Dedifferentiated amniotic fluid mesenchymal stem cell (primary cell): Measurements from ENCODE around the gene ISOC1.

ENCODE experiments used
- DNase-seq: peaks from one replicate; pipeline ENCODE4 v3.0.0-alpha.2; 2016; ENCODE audit errors: extremely low spot score

ISOC1 gene

DNA sequence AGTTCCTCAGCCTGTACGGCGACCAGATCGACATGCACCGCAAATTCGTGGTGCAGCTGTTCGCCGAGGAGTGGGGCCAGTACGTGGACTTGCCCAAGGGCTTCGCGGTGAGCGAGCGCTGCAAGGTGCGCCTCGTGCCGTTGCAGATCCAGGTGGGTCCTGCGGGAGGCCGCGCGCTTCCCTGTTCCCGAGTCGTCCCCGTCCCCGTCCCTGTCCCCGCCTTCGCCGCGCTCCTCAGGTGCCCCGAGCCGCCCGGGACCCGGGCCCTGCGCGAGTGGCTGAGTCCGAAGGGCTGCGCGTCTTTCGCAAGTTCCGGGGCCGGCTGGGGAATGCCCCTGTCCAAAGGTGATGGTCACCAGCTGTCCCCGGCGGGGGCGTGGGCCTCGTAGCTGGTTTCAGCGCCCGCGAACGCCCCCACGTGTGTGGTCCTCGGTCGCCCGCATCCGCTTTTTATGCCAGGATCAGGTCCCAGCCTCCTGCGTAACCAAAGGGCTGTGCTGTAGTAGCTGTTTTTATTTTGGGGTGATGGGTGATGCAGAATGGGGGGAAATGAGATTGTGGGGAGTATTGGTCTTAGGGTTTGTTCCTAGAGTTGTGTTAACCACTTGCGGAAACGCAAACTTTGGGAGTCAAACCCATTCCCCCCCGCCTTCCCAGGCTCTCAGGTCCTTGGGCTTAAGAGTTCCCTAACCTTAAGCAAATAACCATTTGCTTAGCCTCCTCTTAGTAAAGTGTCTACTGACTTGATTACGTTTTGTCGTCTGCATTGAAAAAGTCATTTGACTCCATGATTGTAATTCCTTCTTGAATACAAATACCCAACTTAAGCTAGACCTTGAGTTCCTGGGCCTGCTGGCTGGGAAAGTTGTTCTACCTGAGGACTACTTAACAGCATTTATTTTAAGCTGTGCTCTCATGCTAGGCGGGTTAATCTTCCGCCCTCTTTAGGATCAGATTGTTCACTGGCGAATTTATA, 663 bp downstream of the ISOC1 start:
- no peak for DNase-seq

GRCh38 chr5:129096382-129096991, 1.9 kb downstream of the ISOC1 start:
- DNase-seq, result no peak

DNA sequence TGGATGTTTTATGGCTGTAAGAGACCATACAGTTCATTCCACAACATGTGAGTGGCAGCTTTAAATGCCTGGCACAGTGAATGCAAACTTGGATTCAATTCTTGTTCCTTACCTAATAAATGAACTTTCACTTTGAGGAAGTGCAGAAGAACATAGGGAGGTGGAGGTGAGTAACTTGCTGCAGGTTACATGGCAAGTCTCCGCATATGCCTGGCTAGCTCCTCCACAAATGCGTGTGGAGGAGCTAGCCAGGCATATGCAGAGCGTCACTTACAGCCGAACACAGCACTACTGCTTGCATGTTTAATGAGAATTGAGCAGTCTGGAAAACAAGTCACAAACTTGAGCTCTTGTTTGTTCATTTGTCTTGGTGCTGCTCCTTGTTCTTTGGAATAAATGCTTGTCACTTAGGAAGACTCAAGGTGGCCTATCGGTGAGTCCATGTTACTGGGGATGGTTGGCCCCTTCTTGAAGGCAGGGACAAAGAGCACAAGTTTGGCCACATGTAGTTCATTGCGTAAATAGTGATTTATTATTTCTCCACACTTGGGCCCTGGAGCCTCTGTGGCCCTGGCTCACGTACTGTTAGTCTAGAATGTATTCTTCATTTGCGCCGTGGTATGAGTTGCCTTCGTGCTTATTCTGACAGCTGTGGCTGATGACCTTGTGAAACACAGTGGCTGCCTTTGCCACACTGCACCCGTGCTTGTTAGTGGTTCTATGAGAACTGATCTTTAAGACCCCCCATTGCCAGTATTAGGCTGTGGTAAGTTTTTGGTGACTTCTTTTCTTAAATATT, 3.1 kb downstream of the ISOC1 start:
- DNase-seq, result no peak

DNA sequence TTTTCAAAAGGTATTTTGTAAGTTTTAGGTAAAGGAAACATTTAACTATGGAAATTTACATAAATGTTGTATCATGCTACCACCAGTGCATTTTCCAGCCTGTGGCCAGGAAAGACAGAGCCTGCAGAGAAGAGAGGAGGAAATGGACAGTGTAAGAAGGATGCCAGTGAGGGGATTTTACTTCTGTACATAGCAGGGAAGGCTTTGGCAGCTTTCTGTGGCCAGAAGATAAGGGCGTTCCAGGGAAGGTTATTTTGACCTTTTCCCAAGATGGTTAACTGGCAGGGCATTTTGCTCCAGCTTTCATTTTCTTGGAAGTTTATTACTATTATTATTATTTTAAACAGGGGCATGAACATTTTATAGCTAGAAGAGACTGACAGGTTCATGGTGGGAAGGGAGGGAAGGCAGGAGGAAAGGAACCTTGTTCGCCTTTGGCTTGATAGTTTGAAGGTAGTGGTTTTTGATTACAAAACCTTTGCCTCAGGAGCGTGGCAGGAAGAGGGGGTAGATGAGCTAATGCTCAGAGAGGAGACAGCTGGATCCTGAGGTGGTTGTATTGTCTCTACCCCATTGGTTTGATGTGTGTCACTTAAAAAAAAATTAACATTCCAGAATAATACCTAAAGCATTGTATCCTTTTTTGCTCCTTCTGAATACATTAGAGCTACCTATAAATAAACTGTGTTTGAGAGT, 4.1 kb downstream of the ISOC1 start:
- DNase-seq, result no peak

DNA sequence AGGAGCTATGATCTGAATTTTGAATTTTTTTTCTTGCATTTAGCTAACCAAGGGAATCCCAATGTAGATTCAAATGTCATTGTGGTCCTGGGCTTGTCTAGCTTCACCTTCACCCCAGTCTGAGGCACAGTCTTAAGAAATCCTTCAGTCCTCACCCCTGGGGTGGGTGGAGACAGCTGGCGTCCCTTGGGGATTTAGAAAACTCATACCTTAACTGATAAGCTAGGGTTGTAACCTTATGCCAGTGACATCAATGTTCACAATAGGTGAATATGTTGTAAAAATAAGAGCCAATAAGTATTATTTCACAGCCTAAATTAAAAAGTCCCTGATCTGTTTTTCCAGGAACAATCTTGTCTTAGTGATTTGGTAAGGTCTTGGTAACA, 4.6 kb downstream of the ISOC1 start:
- no peak for DNase-seq

- no peak for DNase-seq
These were observed 7.2 kb downstream of the ISOC1 start for GRCh38 chr5:129101794-129102193.

DNA sequence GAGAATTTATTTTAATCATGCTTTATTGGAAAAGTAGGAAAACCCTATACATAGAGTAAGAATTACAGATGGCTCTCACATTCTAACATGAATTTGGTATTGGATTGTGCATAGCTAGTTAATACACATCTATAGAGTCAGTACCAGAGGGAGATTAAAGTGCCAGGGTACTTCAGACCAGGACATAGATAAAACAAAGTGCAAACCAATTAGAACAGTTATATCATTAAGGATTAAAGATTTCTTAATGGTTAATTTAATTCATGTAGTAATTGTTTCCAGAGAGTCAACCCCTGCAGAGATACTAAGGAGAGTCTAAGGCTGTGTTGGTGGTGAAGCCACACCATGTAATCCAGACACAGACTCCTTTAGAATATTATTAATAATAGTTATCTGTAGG, 8.8 kb downstream of the ISOC1 start:
- DNase-seq, result no peak

DNA sequence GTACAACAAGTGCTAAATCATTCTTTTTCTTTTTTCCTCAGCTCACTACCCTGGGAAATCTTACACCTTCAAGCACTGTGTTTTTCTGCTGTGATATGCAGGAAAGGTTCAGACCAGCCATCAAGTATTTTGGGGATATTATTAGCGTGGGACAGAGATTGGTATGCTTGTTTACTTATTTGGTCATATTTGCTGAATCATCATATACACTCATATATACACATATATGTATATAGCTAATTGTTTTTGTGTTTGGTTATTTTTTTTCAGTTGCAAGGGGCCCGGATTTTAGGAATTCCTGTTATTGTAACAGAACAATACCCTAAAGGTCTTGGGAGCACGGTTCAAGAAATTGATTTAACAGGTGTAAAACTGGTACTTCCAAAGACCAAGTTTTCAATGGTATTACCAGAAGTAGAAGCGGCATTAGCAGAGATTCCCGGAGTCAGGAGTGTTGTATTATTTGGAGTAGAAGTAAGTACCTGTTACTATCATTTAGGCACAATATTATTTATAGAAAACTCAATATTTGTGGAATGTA, 10.4 kb downstream of the ISOC1 start:
- DNase-seq, result no peak

DNA sequence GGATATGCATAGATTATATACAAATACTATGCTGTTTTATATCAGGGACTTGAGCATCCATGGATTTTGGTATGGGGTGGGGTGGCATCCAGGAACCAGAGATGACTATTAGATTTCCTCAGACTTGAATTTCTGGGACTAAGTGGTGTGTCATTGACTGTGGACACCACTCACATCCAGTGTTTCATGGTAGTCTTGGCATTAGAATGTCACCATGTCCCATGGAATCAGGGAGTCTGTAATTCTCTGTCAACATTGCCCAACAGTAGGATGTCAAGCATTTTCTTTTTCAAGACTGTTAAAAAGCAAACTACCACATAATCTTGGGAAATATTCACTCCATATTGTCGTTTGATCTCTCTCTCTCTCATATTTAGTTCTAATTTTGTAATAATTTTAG, 13.1 kb downstream of the ISOC1 start:
- no peak for DNase-seq

GRCh38 chr5:129110742-129111141, 16.2 kb downstream of the ISOC1 start:
- no peak for DNase-seq

DNA sequence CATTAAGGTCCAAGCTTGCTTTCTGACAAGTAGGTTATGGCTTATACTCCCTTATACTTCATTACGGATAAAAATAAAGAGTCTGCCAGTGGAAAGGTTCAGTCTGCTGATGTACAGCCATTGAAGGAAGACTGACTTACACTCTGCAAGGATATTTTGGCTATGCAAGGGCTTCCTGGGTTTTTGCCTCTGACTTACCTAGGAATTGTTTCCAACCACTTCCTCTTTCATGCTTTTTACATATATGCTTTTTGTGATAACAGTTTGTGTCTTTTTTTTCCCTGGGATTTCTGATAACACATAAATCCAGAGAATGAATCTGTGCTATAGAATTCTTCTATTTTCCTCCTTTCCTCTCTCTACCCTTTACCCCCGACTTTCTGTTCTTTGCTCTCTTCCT, 16.8 kb downstream of the ISOC1 start:
- DNase-seq, result no peak

GRCh38 chr5:129112295-129112694, 17.7 kb downstream of the ISOC1 start:
- no peak for DNase-seq

DNA sequence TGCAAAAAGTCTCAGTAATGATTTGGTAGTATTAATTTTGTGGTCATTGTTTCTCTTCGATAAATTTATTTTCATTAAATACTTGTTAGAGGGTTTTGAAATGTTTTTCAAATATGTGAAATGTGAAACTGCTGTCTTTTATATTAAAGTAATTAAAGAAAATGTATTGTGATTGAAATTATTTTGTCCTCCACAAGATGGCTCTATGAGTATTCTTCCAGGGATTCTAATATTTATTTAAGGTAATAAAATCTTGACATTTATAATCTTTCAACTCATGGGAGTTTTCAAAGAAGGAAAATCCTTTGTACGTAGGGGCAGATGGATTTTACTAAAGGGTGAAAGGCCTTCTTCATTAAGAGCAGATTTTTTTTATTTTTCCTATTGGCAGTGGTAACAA, 19.3 kb downstream of the ISOC1 start:
- no peak for DNase-seq

GRCh38 chr5:129114539-129115193, 20.1 kb downstream of the ISOC1 start:
- no peak for DNase-seq

- no peak for DNase-seq
These were observed 21.1 kb downstream of the ISOC1 start for GRCh38 chr5:129115680-129116079.

GRCh38 chr5:129116797-129117196, 22.2 kb downstream of the ISOC1 start:
- no peak for DNase-seq

- no peak for DNase-seq
These were observed 23.9 kb downstream of the ISOC1 start for GRCh38 chr5:129118405-129118804.

- DNase-seq, result no peak
These were observed 24.3 kb downstream of the ISOC1 start for GRCh38 chr5:129118826-129119225.

- no peak for DNase-seq
These were observed 25.6 kb downstream of the ISOC1 start for GRCh38 chr5:129120158-129120581.

GRCh38 chr5:129122560-129122959, 28.0 kb downstream of the ISOC1 start:
- DNase-seq, result no peak

DNA sequence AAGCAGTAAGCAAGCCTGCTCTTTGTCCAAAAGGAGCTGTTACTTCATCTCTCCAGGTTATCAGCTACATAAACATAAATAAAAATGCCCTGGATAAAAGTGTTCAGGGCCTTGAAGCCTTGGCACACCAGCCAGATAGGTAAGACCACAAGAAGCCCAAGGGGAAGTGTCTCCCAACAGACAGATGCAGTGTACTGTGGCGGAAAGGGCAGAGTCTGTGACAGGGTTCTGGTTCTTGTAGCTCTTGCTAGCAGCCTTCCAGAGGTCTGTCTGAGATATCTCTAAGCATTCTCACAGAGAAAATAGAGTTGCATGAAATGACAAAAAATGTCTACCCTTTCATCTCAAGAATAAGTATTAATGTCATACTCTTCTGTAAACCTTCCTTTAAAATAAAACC, 30.1 kb downstream of the ISOC1 start:
- DNase-seq, result no peak
